ENCODE results near the gene KCNJ14.

The KCNJ14 gene

GRCh38 chr19:48511800-48512503, 56.6 kb downstream of the KCNJ14 start, which contains the start of gene LMTK3:
TSS of gene LMTK3 (minus strand) at chr19:48511835. CDS start at chr19:48511576, 259 bp downstream.
- peaks cover 15% of the 10 kb centered on the region for H3K27me3 ChIP-seq (ENCODE audit: control insufficient read depth, insufficient read depth, low read length)

GRCh38 chr19:48512504-48513288, 57.3 kb downstream of the KCNJ14 start:
- H3K4me1 ChIP-seq (ENCODE audit: control insufficient read depth, insufficient read depth, low read length) = peaks cover 4% of the 10 kb centered on the region; the same call in 1 of the 2 replicates
- H3K27ac ChIP-seq (ENCODE audit: low read depth, low read length) = no peak overlapping the region
- no peaks in the 10 kb centered on the region for H3K36me3 ChIP-seq (ENCODE audit: control insufficient read depth, insufficient read depth, low read length)
- H3K27me3 ChIP-seq (ENCODE audit: control insufficient read depth, insufficient read depth, low read length) = peaks cover 15% of the 10 kb centered on the region
- H3K9me3 ChIP-seq (ENCODE audit: control insufficient read depth, insufficient read depth, low read length) = no peaks in the 10 kb centered on the region
- H3K4me3 ChIP-seq (ENCODE audit: low read depth, low read length) = peak overlapping the region; percentile 68; the same call in 1 of the 2 replicates
- H3K9ac ChIP-seq (ENCODE audit: low read depth, low read length) = no peak overlapping the region

More at GRCh38 chr19:48511800-48512503, 56.6 kb downstream of the KCNJ14 start, which contains the start of gene LMTK3:
- Histone ChIP-seq H3K36me3 (ENCODE audit: control insufficient read depth, insufficient read depth, low read length) (no peaks in the 10 kb centered on the region), H3K9me3 (ENCODE audit: control insufficient read depth, insufficient read depth, low read length) (no peaks in the 10 kb centered on the region), H3K4me1 (ENCODE audit: control insufficient read depth, insufficient read depth, low read length) (peaks cover 4% of the 10 kb centered on the region; the same call in 1 of the 2 replicates), H3K27ac (ENCODE audit: low read depth, low read length) (no peak within 1 kb of the TSS), H3K4me3 (ENCODE audit: low read depth, low read length) (peak within 1 kb of the TSS; percentile 51), H3K9ac (ENCODE audit: low read depth, low read length) (no peak within 1 kb of the TSS)

- no peaks in the 10 kb centered on the region for H3K36me3 ChIP-seq (ENCODE audit: control insufficient read depth, insufficient read depth, low read length)
- peak overlapping the region; percentile 68 for H3K4me3 ChIP-seq (ENCODE audit: low read depth, low read length)
- peaks cover 15% of the 10 kb centered on the region for H3K27me3 ChIP-seq (ENCODE audit: control insufficient read depth, insufficient read depth, low read length)
- H3K4me1 ChIP-seq (ENCODE audit: control insufficient read depth, insufficient read depth, low read length) = peaks cover 4% of the 10 kb centered on the region; the same call in 1 of the 2 replicates
- peak overlapping the region; percentile 10 for H3K27ac ChIP-seq (ENCODE audit: low read depth, low read length)
- no peak overlapping the region for H3K9ac ChIP-seq (ENCODE audit: low read depth, low read length)
- no peaks in the 10 kb centered on the region for H3K9me3 ChIP-seq (ENCODE audit: control insufficient read depth, insufficient read depth, low read length)
These were observed 58.1 kb downstream of the KCNJ14 start for GRCh38 chr19:48513289-48514122.

- Histone ChIP-seq H3K4me1 (ENCODE audit: control insufficient read depth, insufficient read depth, low read length) (peaks cover 4% of the 10 kb centered on the region; the same call in 1 of the 2 replicates), H3K36me3 (ENCODE audit: control insufficient read depth, insufficient read depth, low read length) (no peaks in the 10 kb centered on the region), H3K4me3 (ENCODE audit: low read depth, low read length) (peak overlapping the region; percentile 68; the same call in 1 of the 2 replicates), H3K27me3 (ENCODE audit: control insufficient read depth, insufficient read depth, low read length) (peaks cover 15% of the 10 kb centered on the region), H3K27ac (ENCODE audit: low read depth, low read length) (no peak overlapping the region), H3K9me3 (ENCODE audit: control insufficient read depth, insufficient read depth, low read length) (no peaks in the 10 kb centered on the region), H3K9ac (ENCODE audit: low read depth, low read length) (no peak overlapping the region)
These were observed 58.7 kb downstream of the KCNJ14 start for GRCh38 chr19:48514123-48514458.

GRCh38 chr19:48516536-48516935, 61.2 kb downstream of the KCNJ14 start:
- Histone ChIP-seq H3K36me3 (ENCODE audit: control insufficient read depth, insufficient read depth, low read length) (no peaks in the 10 kb centered on the region), H3K27me3 (ENCODE audit: control insufficient read depth, insufficient read depth, low read length) (peaks cover 15% of the 10 kb centered on the region), H3K9ac (ENCODE audit: low read depth, low read length) (no peak overlapping the region)

More at GRCh38 chr19:48516536-48516935, 61.2 kb downstream of the KCNJ14 start:
- Histone ChIP-seq H3K4me3 (ENCODE audit: low read depth, low read length) (no peak overlapping the region), H3K9me3 (ENCODE audit: control insufficient read depth, insufficient read depth, low read length) (no peaks in the 10 kb centered on the region), H3K27ac (ENCODE audit: low read depth, low read length) (no peak overlapping the region), H3K4me1 (ENCODE audit: control insufficient read depth, insufficient read depth, low read length) (peaks cover 4% of the 10 kb centered on the region; the same call in 1 of the 2 replicates)
